ENCODE data around the gene COL6A2. TPM values are rescaled to one million over a fixed set of nuclear protein-coding genes. Genes with fewer than 3 reads are reported as not detected.

Gene COL6A2
- total and polyA plus RNA-seq, 10 of the 15 experiments (the other 5 are each of a cell fraction or from before 2014, with no cell fraction given), result 0.16 to 1.3 (median 0.34) TPM; not detected in 7

DNA sequence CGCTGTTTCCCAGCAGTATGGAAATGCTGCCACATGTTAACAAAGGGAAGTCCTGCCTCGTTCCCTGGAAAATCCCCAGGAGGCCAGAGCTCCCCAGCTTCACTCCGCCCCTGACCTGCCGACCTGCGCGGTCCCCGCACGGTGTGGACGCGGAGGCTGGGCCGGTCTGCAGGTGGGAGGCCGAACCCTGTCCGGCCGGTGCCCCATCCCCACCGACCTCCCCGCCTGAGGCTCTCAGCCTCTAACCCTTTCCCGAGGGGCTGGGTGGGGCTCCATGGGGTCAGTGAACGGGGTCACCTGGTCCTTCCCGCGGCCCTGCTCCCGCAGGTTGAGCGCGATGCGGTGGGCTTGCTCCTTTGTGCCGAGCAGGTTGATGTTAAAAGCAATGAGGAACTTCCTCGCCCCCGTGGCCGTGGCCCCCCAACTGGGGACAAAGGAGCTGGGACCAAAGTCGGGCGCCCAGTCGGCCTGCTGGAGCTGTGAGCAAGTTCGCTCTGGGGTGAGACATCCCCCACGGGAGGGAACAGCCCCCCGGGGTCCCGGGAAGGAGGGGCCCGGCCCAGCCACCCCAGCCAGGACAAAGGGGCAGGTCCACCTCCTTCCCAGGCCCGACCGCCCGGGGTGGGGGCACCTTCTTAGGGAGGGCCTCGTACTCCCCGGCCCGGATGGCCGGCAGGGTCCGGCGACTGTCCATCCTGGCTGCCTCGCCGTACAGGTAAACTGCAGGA is 53.5 kb downstream of the COL6A2 start:
- RAD21 ChIA-PET (ENCODE audit: unreplicated experiment), result no interaction called here
- Histone ChIP-seq H3K9me3 (replicated peaks; ENCODE audit: control insufficient read depth, insufficient read depth, low read length) (no peaks in the 10 kb centered on the region), H4K20me1 (ENCODE audit: control insufficient read depth, insufficient read depth) (no peaks in the 10 kb centered on the region), H3K36me3 (ENCODE audit: control insufficient read depth in 2 of 2, insufficient read depth in 2 of 2, low read length in 1 of 2) (no peaks in the 10 kb centered on the region), H3K27ac (ENCODE audit: control insufficient read depth, insufficient read depth) (no peak overlapping the region), H3K4me2 (ENCODE audit: control insufficient read depth, insufficient read depth) (no peak overlapping the region), H2AFZ (ENCODE audit: control insufficient read depth, low read depth, low read length) (no peak overlapping the region), H3K27me3 (replicated peaks in 1 of 2; ENCODE audit: control insufficient read depth in 2 of 2, insufficient read depth in 2 of 2, low read length in 1 of 2) (no peaks in the 10 kb centered on the region), H3K9ac (ENCODE audit: control insufficient read depth, insufficient read depth, low read length) (no peak overlapping the region), H3K4me1 (ENCODE audit: control insufficient read depth, insufficient read depth, low read length) (no peaks in the 10 kb centered on the region), H3K4me3 (no peak overlapping the region), H3K79me2 (ENCODE audit: control insufficient read depth, insufficient read depth, low read length) (no peaks in the 10 kb centered on the region)
- ATAC-seq, result no peak
- no peak for FAIRE-seq
- TF ChIP-seq TCF3 (IDR thresholded peaks at IDR 0.05; ENCODE audit: borderline replicate concordance, insufficient read depth, low read depth, low read length) (no peak), IKZF1 (conservative IDR thresholded peaks at IDR 0.05) (no peak), RBBP5 (conservative IDR thresholded peaks at IDR 0.05) (no peak), MEF2B (IDR thresholded peaks at IDR 0.05; ENCODE audit: partially characterized antibody, poor library complexity, severe bottlenecking) (no peak), MYC (IDR thresholded peaks at IDR 0.05; ENCODE audit: insufficient read depth, insufficient read length, insufficient replicate concordance, low read length, severe bottlenecking) (no peak), POU2F2 (IDR thresholded peaks at IDR 0.05; ENCODE audit: borderline replicate concordance, low read depth, low read length) (no peak), HDAC6 (IDR thresholded peaks at IDR 0.05; ENCODE audit: unreplicated experiment) (no peak), ZNF217 (IDR thresholded peaks at IDR 0.05) (no peak), SMC3 (IDR thresholded peaks at IDR 0.05; ENCODE audit: borderline replicate concordance, low read length) (no peak), ZNF24 (IDR thresholded peaks at IDR 0.05) (no peak), NR2C2 (IDR thresholded peaks at IDR 0.05; ENCODE audit: borderline replicate concordance, control insufficient read depth, insufficient read length, low read depth) (no peak), RCOR1 (conservative IDR thresholded peaks at IDR 0.05; ENCODE audit: low read depth, low read length) (no peak), EZH2 (IDR thresholded peaks at IDR 0.05; ENCODE audit: borderline replicate concordance, control insufficient read depth, low read depth, low read length) (no peak)
- TF ChIP-seq, protein P1, sequence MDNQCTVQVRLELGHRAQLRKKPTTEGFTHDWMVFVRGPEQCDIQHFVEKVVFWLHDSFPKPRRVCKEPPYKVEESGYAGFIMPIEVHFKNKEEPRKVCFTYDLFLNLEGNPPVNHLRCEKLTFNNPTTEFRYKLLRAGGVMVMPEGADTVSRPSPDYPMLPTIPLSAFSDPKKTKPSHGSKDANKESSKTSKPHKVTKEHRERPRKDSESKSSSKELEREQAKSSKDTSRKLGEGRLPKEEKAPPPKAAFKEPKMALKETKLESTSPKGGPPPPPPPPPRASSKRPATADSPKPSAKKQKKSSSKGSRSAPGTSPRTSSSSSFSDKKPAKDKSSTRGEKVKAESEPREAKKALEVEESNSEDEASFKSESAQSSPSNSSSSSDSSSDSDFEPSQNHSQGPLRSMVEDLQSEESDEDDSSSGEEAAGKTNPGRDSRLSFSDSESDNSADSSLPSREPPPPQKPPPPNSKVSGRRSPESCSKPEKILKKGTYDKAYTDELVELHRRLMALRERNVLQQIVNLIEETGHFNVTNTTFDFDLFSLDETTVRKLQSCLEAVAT (IDR thresholded peaks at IDR 0.05), result no peak
- CTCF ChIA-PET, result no interaction called here
- intact Hi-C loops (cut with micrococcal nuclease; ENCODE audit: unreplicated experiment), result no loop called here
- SMC1A ChIA-PET (ENCODE audit: uncharacterized antibody, unreplicated experiment), result no interaction called here
- 59% methylated on average over 34 of the region's 47 CpGs for WGBS (ENCODE audit: insufficient coverage, insufficient replicate concordance, low lambda C conversion rate, missing lambda C conversion rate)
- POLR2A ChIA-PET, result no interaction called here
- BruUV-seq (replicated peaks), result no TSS peak
- no peak for DNase-seq (ENCODE audit: low read depth, low spot score)
- in situ Hi-C loops (cut with MboI), result no loop called here
